ENCODE results near the gene GNB1.
"Not testable (repeated sequence)": the region's sequence is repeated elsewhere in the genome, so short reads cannot be mapped to it uniquely, and the experiment has no call there.

Gene GNB1

GRCh38 chr1:1862905-1863547, 27.9 kb downstream of the GNB1 start:
- no peak overlapping the region for H3K4me3 ChIP-seq (ENCODE audit: low read length)
- H2AFZ ChIP-seq (ENCODE audit: low read depth, low read length) = no peak overlapping the region
- H3K9me3 ChIP-seq (ENCODE audit: low read length) = peaks cover 2% of the 10 kb centered on the region
- peaks cover 10% of the 10 kb centered on the region for H3K36me3 ChIP-seq (ENCODE audit: insufficient read depth, low read length)
- H3K4me1 ChIP-seq (ENCODE audit: insufficient read depth, low read length) = peaks cover 2% of the 10 kb centered on the region
- H3K27me3 ChIP-seq (ENCODE audit: insufficient read depth, low read length) = no peaks in the 10 kb centered on the region

GRCh38 chr1:1861761-1862310, 29.1 kb downstream of the GNB1 start:
- not testable (repeated sequence) for H2AFZ ChIP-seq (ENCODE audit: low read depth, low read length); H3K4me3 ChIP-seq (ENCODE audit: low read length); H3K4me1 ChIP-seq (ENCODE audit: insufficient read depth, low read length); H3K9me3 ChIP-seq (ENCODE audit: low read length); H3K27me3 ChIP-seq (ENCODE audit: insufficient read depth, low read length)
- peaks cover 13% of the 10 kb centered on the region for H3K36me3 ChIP-seq (ENCODE audit: insufficient read depth, low read length)

- Histone ChIP-seq H3K9me3 (ENCODE audit: low read length) (peaks cover 2% of the 10 kb centered on the region), H3K36me3 (ENCODE audit: insufficient read depth, low read length) (peaks cover 13% of the 10 kb centered on the region), H3K4me1 (ENCODE audit: insufficient read depth, low read length) (peaks cover 2% of the 10 kb centered on the region), H3K27me3 (ENCODE audit: insufficient read depth, low read length) (no peaks in the 10 kb centered on the region), H3K4me3 (ENCODE audit: low read length) (no peak overlapping the region), H2AFZ (ENCODE audit: low read depth, low read length) (no peak overlapping the region)
Measured at GRCh38 chr1:1861339-1861730, 29.6 kb downstream of the GNB1 start.

GRCh38 chr1:1859970-1860697, 30.8 kb downstream of the GNB1 start:
- H2AFZ ChIP-seq (ENCODE audit: low read depth, low read length); H3K4me3 ChIP-seq (ENCODE audit: low read length); H3K27me3 ChIP-seq (ENCODE audit: insufficient read depth, low read length); H3K4me1 ChIP-seq (ENCODE audit: insufficient read depth, low read length); H3K9me3 ChIP-seq (ENCODE audit: low read length): not testable (repeated sequence)
- H3K36me3 ChIP-seq (ENCODE audit: insufficient read depth, low read length) = peaks cover 13% of the 10 kb centered on the region

- peaks cover 2% of the 10 kb centered on the region for H3K4me1 ChIP-seq (ENCODE audit: insufficient read depth, low read length)
- no peak overlapping the region for H2AFZ ChIP-seq (ENCODE audit: low read depth, low read length)
- peaks cover 2% of the 10 kb centered on the region for H3K9me3 ChIP-seq (ENCODE audit: low read length)
- H3K27me3 ChIP-seq (ENCODE audit: insufficient read depth, low read length) = no peaks in the 10 kb centered on the region
- H3K36me3 ChIP-seq (ENCODE audit: insufficient read depth, low read length) = peaks cover 21% of the 10 kb centered on the region
- no peak overlapping the region for H3K4me3 ChIP-seq (ENCODE audit: low read length)
Measured at GRCh38 chr1:1858382-1859086, 32.4 kb downstream of the GNB1 start.

GRCh38 chr1:1857096-1857703, 33.7 kb downstream of the GNB1 start:
- H3K4me1 ChIP-seq (ENCODE audit: insufficient read depth, low read length) = peaks cover 2% of the 10 kb centered on the region
- peaks cover 26% of the 10 kb centered on the region for H3K36me3 ChIP-seq (ENCODE audit: insufficient read depth, low read length)
- no peaks in the 10 kb centered on the region for H3K9me3 ChIP-seq (ENCODE audit: low read length)
- H3K4me3 ChIP-seq (ENCODE audit: low read length) = no peak overlapping the region
- no peak overlapping the region for H2AFZ ChIP-seq (ENCODE audit: low read depth, low read length)
- no peaks in the 10 kb centered on the region for H3K27me3 ChIP-seq (ENCODE audit: insufficient read depth, low read length)

GRCh38 chr1:1856161-1856560, 34.7 kb downstream of the GNB1 start:
- H3K36me3 ChIP-seq (ENCODE audit: insufficient read depth, low read length) = peaks cover 26% of the 10 kb centered on the region
- H2AFZ ChIP-seq (ENCODE audit: low read depth, low read length); H3K27me3 ChIP-seq (ENCODE audit: insufficient read depth, low read length); H3K4me1 ChIP-seq (ENCODE audit: insufficient read depth, low read length); H3K4me3 ChIP-seq (ENCODE audit: low read length); H3K9me3 ChIP-seq (ENCODE audit: low read length): not testable (repeated sequence)

- peaks cover 26% of the 10 kb centered on the region for H3K36me3 ChIP-seq (ENCODE audit: insufficient read depth, low read length)
- H3K4me1 ChIP-seq (ENCODE audit: insufficient read depth, low read length) = peaks cover 10% of the 10 kb centered on the region
- H3K27me3 ChIP-seq (ENCODE audit: insufficient read depth, low read length) = no peaks in the 10 kb centered on the region
- H2AFZ ChIP-seq (ENCODE audit: low read depth, low read length) = no peak overlapping the region
- H3K4me3 ChIP-seq (ENCODE audit: low read length) = no peak overlapping the region
- no peaks in the 10 kb centered on the region for H3K9me3 ChIP-seq (ENCODE audit: low read length)
Measured at GRCh38 chr1:1853593-1854257, 37.2 kb downstream of the GNB1 start.

- H2AFZ ChIP-seq (ENCODE audit: low read depth, low read length) = no peak overlapping the region
- H3K4me3 ChIP-seq (ENCODE audit: low read length) = no peak overlapping the region
- no peaks in the 10 kb centered on the region for H3K9me3 ChIP-seq (ENCODE audit: low read length)
- peaks cover 13% of the 10 kb centered on the region for H3K4me1 ChIP-seq (ENCODE audit: insufficient read depth, low read length)
- no peaks in the 10 kb centered on the region for H3K27me3 ChIP-seq (ENCODE audit: insufficient read depth, low read length)
- peaks cover 25% of the 10 kb centered on the region for H3K36me3 ChIP-seq (ENCODE audit: insufficient read depth, low read length)
Measured at GRCh38 chr1:1852619-1853414, 38.1 kb downstream of the GNB1 start.

GRCh38 chr1:1847890-1848289, 43.0 kb downstream of the GNB1 start:
- no peak overlapping the region for H3K4me3 ChIP-seq (ENCODE audit: low read length)
- no peak overlapping the region for H2AFZ ChIP-seq (ENCODE audit: low read depth, low read length)
- no peaks in the 10 kb centered on the region for H3K9me3 ChIP-seq (ENCODE audit: low read length)
- peaks cover 23% of the 10 kb centered on the region for H3K36me3 ChIP-seq (ENCODE audit: insufficient read depth, low read length)
- H3K27me3 ChIP-seq (ENCODE audit: insufficient read depth, low read length) = no peaks in the 10 kb centered on the region
- peaks cover 17% of the 10 kb centered on the region for H3K4me1 ChIP-seq (ENCODE audit: insufficient read depth, low read length)

GRCh38 chr1:1847061-1847850, 43.6 kb downstream of the GNB1 start:
- Histone ChIP-seq H3K4me1 (ENCODE audit: insufficient read depth, low read length) (peaks cover 17% of the 10 kb centered on the region), H3K4me3 (ENCODE audit: low read length) (no peak overlapping the region), H2AFZ (ENCODE audit: low read depth, low read length) (no peak overlapping the region), H3K9me3 (ENCODE audit: low read length) (no peaks in the 10 kb centered on the region), H3K36me3 (ENCODE audit: insufficient read depth, low read length) (peaks cover 18% of the 10 kb centered on the region), H3K27me3 (ENCODE audit: insufficient read depth, low read length) (no peaks in the 10 kb centered on the region)
